HepG2 (cell line): Measurements from ENCODE around the gene GDF11. TPM values are rescaled to one million over a fixed set of nuclear protein-coding genes. Genes with fewer than 3 reads are reported as not detected.

Source experiments
- DNMT3B ChIP-seq: conservative IDR thresholded peaks from 2 replicates; pipeline ENCODE4 v1.6.1; 2016; ENCODE audit warnings: missing biosample characterization, control low read depth
- EEA1 ChIP-seq: sonication (generic); formaldehyde crosslinking; IDR thresholded peaks from 2 replicates; pipeline ENCODE4 v1.5.1; 2020; ENCODE audit warnings: mild to moderate bottlenecking, missing genetic modification reagents, borderline replicate concordance
- FOXM1 ChIP-seq: sonication (generic); formaldehyde crosslinking; IDR thresholded peaks from 2 replicates; pipeline ENCODE4 v1.5.0; 2020; ENCODE audit warnings: missing genetic modification reagents
- HCFC1 ChIP-seq: fragments of 150-350 bp; IDR thresholded peaks from 2 replicates; pipeline ENCODE4 v1.6.1; 2014; ENCODE audit warnings: low read depth, low read length
- IKZF5 ChIP-seq: IDR thresholded peaks from 2 replicates; pipeline ENCODE4 v1.6.1; 2018; ENCODE audit warnings: missing genetic modification reagents, mild to moderate bottlenecking, missing compliant biosample characterization
- IRF2 ChIP-seq: IDR thresholded peaks from 2 replicates; pipeline ENCODE4 v1.6.1; 2018; ENCODE audit warnings: missing genetic modification reagents, missing compliant biosample characterization
- MAZ ChIP-seq, 2 experiments: sonication (generic) in 1 of 2; formaldehyde crosslinking in 1 of 2; IDR thresholded peaks; 2 replicates each; pipeline versions ENCODE4 v1.5.0 to v1.6.1; 2012 to 2020; ENCODE audit warnings: low read depth in 2 of 2, mild to moderate bottlenecking in 2 of 2, borderline replicate concordance in 1 of 2, improper control_type of control experiment in 1 of 2, low read length in 1 of 2, missing genetic modification reagents in 1 of 2, moderate library complexity in 1 of 2
- NFKBIZ ChIP-seq: IDR thresholded peaks from 2 replicates; pipeline ENCODE4 v1.6.1; 2018; ENCODE audit warnings: missing genetic modification reagents, missing compliant biosample characterization
- POLR2AphosphoS2 ChIP-seq: IDR thresholded peaks from 2 replicates; pipeline ENCODE4 v1.6.1; 2011; ENCODE audit warnings: low read depth, low read length, improper control_type of control experiment
- SETDB1 ChIP-seq: sonication (generic); formaldehyde crosslinking; IDR thresholded peaks from 2 replicates; pipeline ENCODE4 v1.5.1; 2020; ENCODE audit warnings: missing genetic modification reagents, mild to moderate bottlenecking, borderline replicate concordance
- SPEN ChIP-seq: sonication (generic); formaldehyde crosslinking; IDR thresholded peaks from 2 replicates; pipeline ENCODE4 v1.5.1; 2020; ENCODE audit warnings: low read depth, mild to moderate bottlenecking, missing genetic modification reagents
- SSRP1 ChIP-seq: IDR thresholded peaks from 2 replicates; pipeline ENCODE4 v1.6.1; 2016; ENCODE audit warnings: control low read depth
- ZBTB3 ChIP-seq: sonication (generic); formaldehyde crosslinking; IDR thresholded peaks from 2 replicates; pipeline ENCODE4 v1.4.0; 2020; ENCODE audit warnings: low read depth, mild to moderate bottlenecking, moderate library complexity, missing genetic modification reagents, borderline replicate concordance
- ZBTB38 ChIP-seq: sonication (generic); formaldehyde crosslinking; IDR thresholded peaks from 2 replicates; pipeline ENCODE4 v1.5.1; 2020; ENCODE audit warnings: mild to moderate bottlenecking, missing genetic modification reagents
- ZMYM4 ChIP-seq: sonication (generic); formaldehyde crosslinking; IDR thresholded peaks from 2 replicates; pipeline ENCODE4 v1.8.1; 2023; ENCODE audit warnings: mild to moderate bottlenecking, missing genetic modification reagents
- ZNF20 ChIP-seq: sonication (generic); formaldehyde crosslinking; IDR thresholded peaks from 2 replicates; pipeline ENCODE4 v1.4.0; 2020; ENCODE audit warnings: mild to moderate bottlenecking, moderate library complexity, missing genetic modification reagents
- ZNF382 ChIP-seq: sonication (generic); formaldehyde crosslinking; IDR thresholded peaks from 2 replicates; pipeline ENCODE4 v1.5.0; 2020; ENCODE audit warnings: missing genetic modification reagents, mild to moderate bottlenecking, borderline replicate concordance
- ZNF713 ChIP-seq: sonication (generic); formaldehyde crosslinking; IDR thresholded peaks from 2 replicates; pipeline ENCODE4 v1.4.0; 2020; ENCODE audit warnings: mild to moderate bottlenecking, missing genetic modification reagents
- ZNF746 ChIP-seq: sonication (generic); formaldehyde crosslinking; IDR thresholded peaks from 2 replicates; pipeline ENCODE4 v1.8.0; 2022; ENCODE audit warnings: mild to moderate bottlenecking, missing genetic modification reagents
- ZSCAN21 ChIP-seq: sonication (generic); formaldehyde crosslinking; IDR thresholded peaks from 2 replicates; pipeline ENCODE4 v1.8.0; 2022; ENCODE audit warnings: mild to moderate bottlenecking, missing genetic modification reagents, moderate library complexity, borderline replicate concordance
- ZSCAN22 ChIP-seq: sonication (generic); formaldehyde crosslinking; IDR thresholded peaks from 2 replicates; pipeline ENCODE4 v1.4.0; 2020; ENCODE audit warnings: mild to moderate bottlenecking, missing genetic modification reagents
- polyA plus RNA-seq, 8 experiments: library from polyadenylated mRNA; depleted of rRNA in 3 of 8; stranded (reverse) in 7 of 8; unstranded in 1 of 8; fragments of >200 nt; fragmentation: Illumina TruSeq in 4 of 8; extraction: Trizol in 4 of 8; gene quantifications; 2 replicates each; pipeline versions ENCODE4 v1.2.1 to v1.2.3, GENCODE V29; 2011 to 2016; ENCODE audit warnings: low read depth in 4 of 8, missing spikeins in 1 of 8, mixed read lengths in 1 of 8; ENCODE audit not compliant: insufficient read depth in 1 of 8
- total RNA-seq, 5 experiments: library from RNA; depleted of rRNA; stranded (reverse); fragments of >200 nt; fragmentation: Illumina TruSeq; extraction: Trizol; gene quantifications; 2 replicates each; pipeline ENCODE4 v1.2.3, GENCODE V29; 2016; ENCODE audit warnings: low read depth in 1 of 5
- TF ChIP-seq, protein P1 (sequence below): IDR thresholded peaks from 2 replicates; pipeline ENCODE4 v1.6.1; 2016; ENCODE audit warnings: control low read depth
- TF ChIP-seq, protein P2 (sequence below): sonication (generic); formaldehyde crosslinking; IDR thresholded peaks from 2 replicates; pipeline ENCODE4 v1.5.0; 2020; ENCODE audit warnings: missing genetic modification reagents, mild to moderate bottlenecking, borderline replicate concordance
- TF ChIP-seq, protein P3 (sequence below): sonication (generic); formaldehyde crosslinking; IDR thresholded peaks from 2 replicates; pipeline ENCODE4 v1.4.0; 2020; ENCODE audit warnings: missing genetic modification reagents
- TF ChIP-seq, protein P4 (sequence below): sonication (generic); formaldehyde crosslinking; IDR thresholded peaks from 2 replicates; pipeline ENCODE4 v1.4.0; 2020; ENCODE audit warnings: mild to moderate bottlenecking, missing genetic modification reagents

Gene GDF11
- total and polyA plus RNA-seq, 2 of the 13 experiments (the other 11 are each of a cell fraction or from before 2014, with no cell fraction given) = 0.63 to 1.5 TPM

- TF ChIP-seq ZSCAN21 = no peak
- TF ChIP-seq, protein P1, sequence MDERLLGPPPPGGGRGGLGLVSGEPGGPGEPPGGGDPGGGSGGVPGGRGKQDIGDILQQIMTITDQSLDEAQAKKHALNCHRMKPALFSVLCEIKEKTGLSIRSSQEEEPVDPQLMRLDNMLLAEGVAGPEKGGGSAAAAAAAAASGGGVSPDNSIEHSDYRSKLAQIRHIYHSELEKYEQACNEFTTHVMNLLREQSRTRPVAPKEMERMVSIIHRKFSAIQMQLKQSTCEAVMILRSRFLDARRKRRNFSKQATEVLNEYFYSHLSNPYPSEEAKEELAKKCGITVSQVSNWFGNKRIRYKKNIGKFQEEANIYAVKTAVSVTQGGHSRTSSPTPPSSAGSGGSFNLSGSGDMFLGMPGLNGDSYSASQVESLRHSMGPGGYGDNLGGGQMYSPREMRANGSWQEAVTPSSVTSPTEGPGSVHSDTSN (CRISPR knock-in tag) = no peak
- TF ChIP-seq POLR2AphosphoS2 = no peak
- TF ChIP-seq ZBTB38 = no peak
- TF ChIP-seq EEA1 (CRISPR knock-in tag) = no peak
- no peak for TF ChIP-seq DNMT3B (CRISPR knock-in tag)
- TF ChIP-seq SPEN (CRISPR knock-in tag) = no peak
- peak; percentile 43; the same call in 1 of the 2 replicates for TF ChIP-seq IRF2 (CRISPR knock-in tag)
- TF ChIP-seq, protein P2, sequence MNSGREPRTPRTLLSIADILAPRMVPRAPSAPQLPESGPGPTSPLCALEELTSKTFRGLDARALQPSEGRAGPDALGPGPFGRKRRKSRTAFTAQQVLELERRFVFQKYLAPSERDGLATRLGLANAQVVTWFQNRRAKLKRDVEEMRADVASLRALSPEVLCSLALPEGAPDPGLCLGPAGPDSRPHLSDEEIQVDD (CRISPR knock-in tag) = no peak
- TF ChIP-seq ZNF20 = no peak
- no peak for TF ChIP-seq HCFC1
- no peak for TF ChIP-seq SSRP1
- TF ChIP-seq IKZF5 = peak; percentile 63; the same call in 1 of the 2 replicates
- no peak for TF ChIP-seq ZNF713 (CRISPR knock-in tag)
- TF ChIP-seq ZNF746 (CRISPR knock-in tag) = no peak
- TF ChIP-seq ZNF382 (CRISPR knock-in tag) = no peak
- no peak for TF ChIP-seq ZSCAN22 (CRISPR knock-in tag)
- TF ChIP-seq, protein P3, sequence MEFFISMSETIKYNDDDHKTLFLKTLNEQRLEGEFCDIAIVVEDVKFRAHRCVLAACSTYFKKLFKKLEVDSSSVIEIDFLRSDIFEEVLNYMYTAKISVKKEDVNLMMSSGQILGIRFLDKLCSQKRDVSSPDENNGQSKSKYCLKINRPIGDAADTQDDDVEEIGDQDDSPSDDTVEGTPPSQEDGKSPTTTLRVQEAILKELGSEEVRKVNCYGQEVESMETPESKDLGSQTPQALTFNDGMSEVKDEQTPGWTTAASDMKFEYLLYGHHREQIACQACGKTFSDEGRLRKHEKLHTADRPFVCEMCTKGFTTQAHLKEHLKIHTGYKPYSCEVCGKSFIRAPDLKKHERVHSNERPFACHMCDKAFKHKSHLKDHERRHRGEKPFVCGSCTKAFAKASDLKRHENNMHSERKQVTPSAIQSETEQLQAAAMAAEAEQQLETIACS (CRISPR knock-in tag) = no peak
- no peak for TF ChIP-seq NFKBIZ (CRISPR knock-in tag)
- TF ChIP-seq FOXM1 (CRISPR knock-in tag) = no peak
- no peak for TF ChIP-seq ZBTB3 (CRISPR knock-in tag)
- TF ChIP-seq ZMYM4 (CRISPR knock-in tag) = peak; percentile 32; the same call in 1 of the 2 replicates
- no peak for TF ChIP-seq SETDB1
- TF ChIP-seq, protein P4, sequence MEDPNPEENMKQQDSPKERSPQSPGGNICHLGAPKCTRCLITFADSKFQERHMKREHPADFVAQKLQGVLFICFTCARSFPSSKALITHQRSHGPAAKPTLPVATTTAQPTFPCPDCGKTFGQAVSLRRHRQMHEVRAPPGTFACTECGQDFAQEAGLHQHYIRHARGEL (CRISPR knock-in tag) = no peak
- TF ChIP-seq MAZ (IDR thresholded peaks at IDR 0.05; ENCODE audit: borderline replicate concordance, low read depth, low read length) = no peak
- TF ChIP-seq MAZ (CRISPR knock-in tag; IDR thresholded peaks at IDR 0.05; ENCODE audit: low read depth) = 0 out of 2 replicates have a peak, but pooled peaks have one; percentile 19
Measured at GRCh38 chr12:55736780-55737580, 5.9 kb upstream of the GDF11 start (continued).
